Body of pancreas (tissue), 4 donors: ENCODE data around the gene CDR2L. TPM values are rescaled to one million over a fixed set of nuclear protein-coding genes. Genes with fewer than 3 reads are reported as not detected.

Source experiments
- ATAC-seq: fragments of 150-250 bp; one replicate; pipeline ENCODE4 v1.9.1; 2016
- DNase-seq, 4 donors: peaks; one replicate each; pipeline ENCODE4 v3.0.0-alpha.2; 2019
- H3K27ac ChIP-seq, 4 donors: fragments of 200-600 bp; sonication (generic); 1 replicate in 3 of 4; 2 replicates in 1 of 4; pipeline versions ENCODE4 v1.5.1 to v1.6.1; 2016 to 2019; ENCODE audit warnings: mild to moderate bottlenecking in 1 of 4, mixed read lengths in 1 of 4, moderate library complexity in 1 of 4
- H3K27me3 ChIP-seq, 2 donors: fragments of 200-600 bp; sonication (generic); one replicate each; pipeline ENCODE4 v1.6.0; 2016; ENCODE audit warnings: mild to moderate bottlenecking in 1 of 2
- H3K36me3 ChIP-seq, 2 donors: fragments of 200-600 bp; sonication (generic); replicated peaks in 1 of 2; 2 replicates each; pipeline ENCODE4 v1.5.1; 2016; ENCODE audit warnings: low read depth in 2 of 2; ENCODE audit not compliant: insufficient read depth in 1 of 2
- H3K4me1 ChIP-seq: fragments of 200-600 bp; sonication (generic); one replicate; pipeline ENCODE4 v1.6.0; 2016
- H3K4me3 ChIP-seq, 2 donors: fragments of 200-600 bp; sonication (generic); 1 replicate in 1 of 2; 2 replicates in 1 of 2; pipeline ENCODE4 v1.5.1; 2016 to 2019
- H3K9me3 ChIP-seq, 3 donors: fragments of 200-600 bp; sonication (generic); 1 replicate in 2 of 3; 2 replicates in 1 of 3; pipeline ENCODE4 v1.5.1; 2016
- POLR2A ChIP-seq, 3 donors: fragments of 450-650 bp; IDR thresholded peaks; one replicate each; pipeline ENCODE4 v1.6.1; 2016; ENCODE audit warnings: antibody characterized with exemption in 3 of 3, mild to moderate bottlenecking in 2 of 3
- WGBS, 2 donors: methylation state at CpG; one replicate each; pipeline ENCODE4 v1.1.5; 2017; 5-methylcytosine and 5-hydroxymethylcytosine counted together
- intact Hi-C: fragments of 100-400 bp; cut with DNase I; formaldehyde crosslinking; loops from one replicate; pipeline ENCODE4 v1.15.1; 2023
- total RNA-seq, 2 donors: library from RNA; depleted of rRNA; stranded (reverse); fragments of >200 nt; gene quantifications; one replicate each; pipeline ENCODE4 v1.1.0, GENCODE V29; 2016
- TF ChIP-seq, protein P1 (sequence below), 7 experiments: fragments of 450-650 bp in 4 of 7; fragments of 200-600 bp in 3 of 7; sonication (generic) in 3 of 7; IDR thresholded peaks; one replicate each; pipeline ENCODE4 v1.5.1; 2016 to 2019; ENCODE audit warnings: antibody characterized with exemption in 7 of 7

CDR2L gene
- total RNA-seq, 2 donors from 2014 or later, result 11.9 to 18.5 TPM

DNA sequence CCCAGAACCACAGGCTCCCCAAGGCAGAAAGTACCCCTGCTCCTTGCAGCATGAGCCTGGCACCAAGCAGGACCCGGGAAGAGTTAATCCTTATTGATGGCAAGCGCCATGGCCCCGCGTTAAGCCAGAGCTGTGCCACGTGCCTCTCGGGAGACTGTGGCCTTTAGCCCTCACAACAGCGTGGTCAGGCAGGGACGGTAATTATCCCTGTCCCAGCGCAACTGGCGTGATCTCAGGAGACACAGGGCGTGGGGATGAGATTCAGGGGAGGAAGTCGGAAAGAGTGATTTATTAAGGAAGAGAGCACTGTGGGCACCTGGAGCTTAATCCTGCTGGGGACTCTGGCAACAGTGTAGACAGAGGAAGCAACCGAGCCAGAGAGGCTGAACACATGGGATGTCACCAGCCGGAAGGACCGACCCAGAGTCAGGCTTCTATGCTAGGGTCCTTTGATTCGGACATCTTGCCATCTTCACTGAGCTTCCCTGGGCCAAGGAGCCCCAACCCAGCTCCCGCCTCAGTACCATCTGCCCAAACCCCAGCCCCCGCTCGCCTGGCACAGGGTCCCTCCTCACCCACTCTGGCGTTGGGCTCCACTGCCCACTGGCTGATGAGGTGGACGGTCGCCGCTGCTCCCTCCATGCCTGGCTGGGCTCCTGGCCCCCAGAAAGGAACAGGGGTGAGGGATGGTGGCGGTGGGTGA lies 34.9 kb upstream of the CDR2L start:
- ATAC-seq (no peak), DNase-seq (no peak)
- WGBS, 2 donors, result 79 to 90% methylated on average over 15 to 24 of the region's 24 CpGs
- Histone ChIP-seq H3K9me3 (no peaks in the 10 kb centered on the region), H3K36me3 (peaks cover 6 to 23% of the 10 kb centered on the region in 2 donors), H3K27ac (no peak overlapping the region), H3K4me3 (no peak overlapping the region), H3K4me1 (no peaks in the 10 kb centered on the region), H3K27me3 (no peaks in the 10 kb centered on the region)
- TF ChIP-seq POLR2A (IDR thresholded peaks at IDR 0.05), result no peak
- TF ChIP-seq, protein P1, sequence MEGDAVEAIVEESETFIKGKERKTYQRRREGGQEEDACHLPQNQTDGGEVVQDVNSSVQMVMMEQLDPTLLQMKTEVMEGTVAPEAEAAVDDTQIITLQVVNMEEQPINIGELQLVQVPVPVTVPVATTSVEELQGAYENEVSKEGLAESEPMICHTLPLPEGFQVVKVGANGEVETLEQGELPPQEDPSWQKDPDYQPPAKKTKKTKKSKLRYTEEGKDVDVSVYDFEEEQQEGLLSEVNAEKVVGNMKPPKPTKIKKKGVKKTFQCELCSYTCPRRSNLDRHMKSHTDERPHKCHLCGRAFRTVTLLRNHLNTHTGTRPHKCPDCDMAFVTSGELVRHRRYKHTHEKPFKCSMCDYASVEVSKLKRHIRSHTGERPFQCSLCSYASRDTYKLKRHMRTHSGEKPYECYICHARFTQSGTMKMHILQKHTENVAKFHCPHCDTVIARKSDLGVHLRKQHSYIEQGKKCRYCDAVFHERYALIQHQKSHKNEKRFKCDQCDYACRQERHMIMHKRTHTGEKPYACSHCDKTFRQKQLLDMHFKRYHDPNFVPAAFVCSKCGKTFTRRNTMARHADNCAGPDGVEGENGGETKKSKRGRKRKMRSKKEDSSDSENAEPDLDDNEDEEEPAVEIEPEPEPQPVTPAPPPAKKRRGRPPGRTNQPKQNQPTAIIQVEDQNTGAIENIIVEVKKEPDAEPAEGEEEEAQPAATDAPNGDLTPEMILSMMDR (IDR thresholded peaks at IDR 0.05), result no peak
- intact Hi-C loops, result no loop called here

DNA sequence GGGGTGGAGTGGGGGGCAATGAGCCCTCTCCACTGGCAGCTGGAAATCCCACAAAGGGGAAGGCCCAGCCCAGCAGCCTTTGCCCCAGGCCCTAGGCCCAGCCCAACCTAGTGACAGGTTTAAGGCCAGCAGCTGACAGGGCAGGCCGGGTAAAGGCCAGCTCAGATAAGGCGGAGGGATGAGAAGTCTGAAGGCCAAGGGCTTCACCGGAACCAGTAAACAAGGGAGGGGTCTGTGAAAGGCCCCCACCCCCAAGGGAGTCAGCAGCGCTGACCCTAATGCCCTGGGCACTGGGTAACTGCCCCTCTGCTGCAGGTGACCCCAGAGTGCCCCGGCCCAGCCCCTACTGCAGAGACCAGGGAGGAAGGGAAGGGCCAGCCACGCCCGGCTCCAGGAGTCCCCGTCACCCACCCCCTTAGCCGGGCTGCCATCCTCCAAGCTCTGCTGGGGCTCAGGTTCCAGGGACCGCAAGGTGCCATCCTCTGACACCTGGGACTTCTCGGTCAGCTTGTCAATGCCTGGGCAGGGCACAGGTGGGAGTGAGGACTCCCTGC lies 34.2 kb upstream of the CDR2L start:
- Histone ChIP-seq H3K27ac (no peak overlapping the region), H3K36me3 (peaks cover 9 to 23% of the 10 kb centered on the region in 2 donors), H3K27me3 (no peaks in the 10 kb centered on the region), H3K9me3 (no peaks in the 10 kb centered on the region), H3K4me3 (no peak overlapping the region), H3K4me1 (no peaks in the 10 kb centered on the region)
- TF ChIP-seq, protein P1 (IDR thresholded peaks at IDR 0.05), result no peak
- no peak for TF ChIP-seq POLR2A (IDR thresholded peaks at IDR 0.05)
- 58 to 80% methylated on average over 7 to 8 of the region's 11 CpGs for WGBS, 2 donors
- DNase-seq, result no peak
- no peak for ATAC-seq
- intact Hi-C loops, result no loop called here

DNA sequence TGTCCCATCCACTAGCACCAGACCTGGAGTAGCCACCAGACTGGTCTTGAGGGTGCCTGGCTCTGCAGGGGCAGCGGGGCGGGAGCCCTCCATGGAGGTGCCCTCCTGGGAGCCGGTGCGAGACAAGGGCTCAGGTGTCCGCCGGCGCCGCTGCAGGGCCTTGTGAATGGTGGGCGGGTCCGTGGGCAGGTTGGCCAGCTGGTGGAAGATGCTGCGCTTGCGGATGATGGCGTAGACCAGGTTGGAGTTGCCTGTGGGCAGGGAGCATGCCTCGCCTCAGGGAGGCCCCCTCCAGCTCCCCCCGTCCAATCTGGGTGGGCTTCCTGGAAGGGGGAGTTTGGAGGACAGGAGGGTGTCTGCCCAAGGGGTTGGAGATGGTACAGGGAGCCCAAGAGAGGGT lies 33.3 kb upstream of the CDR2L start:
- no peak for ATAC-seq
- no peaks in the 10 kb centered on the region for H3K4me1 ChIP-seq
- no peak for TF ChIP-seq POLR2A (IDR thresholded peaks at IDR 0.05)
- TF ChIP-seq, protein P1 (IDR thresholded peaks at IDR 0.05), result no peak
- H3K36me3 ChIP-seq, result peaks cover 11 to 23% of the 10 kb centered on the region in 2 donors
- intact Hi-C loops, result no loop called here
- 87 to 90% methylated on average over 11 to 15 of the region's 15 CpGs for WGBS, 2 donors
- no peak overlapping the region for H3K27ac ChIP-seq
- DNase-seq, result no peak
- no peaks in the 10 kb centered on the region for H3K9me3 ChIP-seq
- no peak overlapping the region for H3K4me3 ChIP-seq
- no peaks in the 10 kb centered on the region for H3K27me3 ChIP-seq

DNA sequence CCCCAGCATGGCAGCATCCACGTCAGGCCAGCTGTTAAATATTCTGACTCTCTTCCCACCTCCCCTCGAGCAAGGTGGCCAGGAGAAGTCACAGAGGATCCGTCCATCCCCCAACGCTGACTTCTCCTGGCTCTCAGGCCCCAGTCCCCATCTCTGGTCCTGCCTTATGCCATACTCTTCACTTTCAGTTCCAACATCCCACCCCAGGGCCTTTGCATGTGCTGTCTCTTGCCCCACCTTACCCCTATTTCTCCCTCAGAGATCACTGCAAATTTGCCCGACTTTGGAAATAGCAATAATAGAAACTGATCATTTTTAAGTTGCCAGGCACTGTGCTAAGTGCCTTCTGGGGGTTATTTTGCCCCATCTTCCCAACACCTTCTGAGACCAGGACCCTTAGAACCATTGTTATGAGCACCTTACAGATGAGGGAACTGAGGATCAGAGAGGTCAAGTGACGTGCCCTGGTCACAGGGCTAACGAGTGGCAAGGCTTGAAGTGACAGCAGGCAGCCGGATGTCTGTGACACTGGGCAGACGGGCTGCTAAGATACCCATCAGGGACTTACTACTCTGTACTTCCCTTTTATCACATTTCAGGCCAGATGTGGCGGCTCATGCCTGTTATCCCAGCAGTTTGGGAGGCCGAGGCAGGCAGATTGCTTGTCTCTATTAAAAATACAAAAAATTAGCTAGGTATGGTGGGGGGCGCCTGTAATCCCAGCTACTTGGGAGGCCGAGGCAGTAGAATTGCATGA lies 32.6 kb upstream of the CDR2L start:
- Histone ChIP-seq H3K4me1 (no peaks in the 10 kb centered on the region), H3K27me3 (no peaks in the 10 kb centered on the region), H3K4me3 (no peak overlapping the region), H3K9me3 (no peaks in the 10 kb centered on the region), H3K27ac (no peak overlapping the region), H3K36me3 (peaks cover 11 to 25% of the 10 kb centered on the region in 2 donors)
- DNase-seq (no peak), ATAC-seq (no peak)
- TF ChIP-seq, protein P1 (IDR thresholded peaks at IDR 0.05), result no peak
- TF ChIP-seq POLR2A (IDR thresholded peaks at IDR 0.05), result no peak
- 69 to 73% methylated on average over 13 of the region's 13 CpGs for WGBS, 2 donors
- intact Hi-C loops, result no loop called here
